B cell (primary cell): ENCODE data around the gene SCP2. TPM values are rescaled to one million over a fixed set of nuclear protein-coding genes. Genes with fewer than 3 reads are reported as not detected.

ENCODE experiments used
- ATAC-seq: fragments of 200-7000 bp; cut with Tn5 transposase; one replicate; pipeline ENCODE4 v1.10.0; 2021; ENCODE audit warnings: low read depth, mild to moderate bottlenecking, moderate number of reproducible peaks, moderate library complexity
- CTCF ChIA-PET: fragments of 350-600 bp; sonication (Branson Sonifier 250); formaldehyde crosslinking; loops from one replicate; lab custom pipeline; 2021; ENCODE audit warnings: antibody characterized with exemption, inconsistent platforms; lab: Charles Lee
- POLR2A ChIA-PET: fragments of 350-600 bp; sonication (Branson Sonifier 250); formaldehyde crosslinking; loops from one replicate; lab custom pipeline; 2021; ENCODE audit warnings: antibody characterized with exemption; lab: Charles Lee
- DNase-seq: peaks from one replicate; pipeline ENCODE4 v3.0.0; 2013
- H2AFZ ChIP-seq: 2 replicates; pipeline ENCODE4 v1.6.1; 2012; ENCODE audit warnings: mild to moderate bottlenecking, low read depth, low read length; ENCODE audit not compliant: insufficient read depth, poor library complexity, severe bottlenecking
- H3K27ac ChIP-seq, 2 donors: 1 replicate in 1 of 2; 2 replicates in 1 of 2; pipeline ENCODE4 v1.5.1; 2012 to 2013; ENCODE audit warnings: low read length in 2 of 2, mild to moderate bottlenecking in 2 of 2, moderate library complexity in 1 of 2
- H3K27me3 ChIP-seq, 4 experiments: fragments of 200-600 bp in 1 of 4; sonication (generic) in 1 of 4; replicated peaks in 1 of 4; 1 replicate in 2 of 4; 2 replicates in 2 of 4; pipeline versions ENCODE4 v1.6.1 to v1.7.0; 2013 to 2016; ENCODE audit warnings: low read length in 3 of 4, mild to moderate bottlenecking in 2 of 4, mixed read lengths in 1 of 4, moderate library complexity in 1 of 4; ENCODE audit not compliant: insufficient read depth in 4 of 4, control insufficient read depth in 3 of 4; ENCODE audit errors: control extremely low read depth in 1 of 4
- H3K36me3 ChIP-seq, 2 experiments: replicated peaks in 1 of 2; 1 replicate in 1 of 2; 2 replicates in 1 of 2; pipeline versions ENCODE4 v1.6.1 to v1.7.1; 2013; ENCODE audit warnings: low read length in 1 of 2; ENCODE audit not compliant: insufficient read depth in 2 of 2, control insufficient read depth in 1 of 2; ENCODE audit errors: control extremely low read depth in 1 of 2, extremely low read depth in 1 of 2
- H3K4me1 ChIP-seq, 2 donors: fragments of 200-600 bp in 1 of 2; sonication (generic) in 1 of 2; 1 replicate in 1 of 2; 2 replicates in 1 of 2; pipeline versions ENCODE4 v1.5.1 to v1.6.1; 2013 to 2017; ENCODE audit warnings: low read length in 2 of 2; ENCODE audit not compliant: control insufficient read depth in 2 of 2, insufficient read depth in 2 of 2
- H3K4me2 ChIP-seq: replicated peaks from 2 replicates; pipeline ENCODE3; 2012; ENCODE audit warnings: mild to moderate bottlenecking, low read depth, low read length; ENCODE audit not compliant: poor library complexity, severe bottlenecking
- H3K4me3 ChIP-seq, 5 experiments: fragments of 200-600 bp in 1 of 5; sonication (generic) in 1 of 5; 1 replicate in 3 of 5; 2 replicates in 2 of 5; pipeline versions ENCODE4 v1.5.1 to v1.7.0; 2011 to 2016; ENCODE audit warnings: low read length in 4 of 5, mild to moderate bottlenecking in 4 of 5, low read depth in 2 of 5, control low read depth in 1 of 5, moderate library complexity in 1 of 5; ENCODE audit not compliant: insufficient read depth in 1 of 5; ENCODE audit errors: control extremely low read depth in 1 of 5, extremely low read depth in 1 of 5
- H3K79me2 ChIP-seq: fragments of 200-600 bp; sonication (generic); one replicate; pipeline ENCODE4 v1.6.0; 2016; ENCODE audit warnings: low read length; ENCODE audit not compliant: control insufficient read depth, insufficient read depth
- H3K9ac ChIP-seq: fragments of 200-600 bp; sonication (generic); 2 replicates; pipeline ENCODE4 v1.6.1; 2017; ENCODE audit warnings: mild to moderate bottlenecking, low read length, moderate library complexity
- H3K9me3 ChIP-seq, 3 donors: one replicate each; pipeline versions ENCODE4 v1.6.1 to v1.7.1; 2013; ENCODE audit warnings: low read length in 2 of 3; ENCODE audit not compliant: control insufficient read depth in 2 of 3, insufficient read depth in 1 of 3; ENCODE audit errors: control extremely low read depth in 1 of 3
- H4K20me1 ChIP-seq: 2 replicates; pipeline ENCODE4 v1.6.0; 2012; ENCODE audit warnings: mild to moderate bottlenecking, low read length; ENCODE audit not compliant: insufficient read depth, control insufficient read depth, poor library complexity, severe bottlenecking
- H3K27ac Mint-ChIP-seq: one replicate; pipeline ENCODE4 v1.8.0; 2021; ENCODE audit warnings: mixed read lengths
- H3K27me3 Mint-ChIP-seq: one replicate; pipeline ENCODE4 v1.8.0; 2021; ENCODE audit warnings: mixed read lengths
- H3K4me1 Mint-ChIP-seq: one replicate; pipeline ENCODE4 v1.8.0; 2021; ENCODE audit warnings: mixed read lengths
- H3K4me3 Mint-ChIP-seq: one replicate; pipeline ENCODE4 v1.8.0; 2021; ENCODE audit warnings: mixed read lengths
- H3K9me3 Mint-ChIP-seq: one replicate; pipeline ENCODE4 v1.8.0; 2022; ENCODE audit warnings: mixed read lengths; ENCODE audit not compliant: insufficient read depth
- EZH2 ChIP-seq: IDR thresholded peaks from 2 replicates; pipeline ENCODE4 v1.6.1; 2012; ENCODE audit warnings: borderline replicate concordance, low read depth, mild to moderate bottlenecking, moderate library complexity, low read length; ENCODE audit not compliant: insufficient read depth, poor library complexity, severe bottlenecking
- WGBS: methylation state at CpG from one replicate; pipeline ENCODE4 v1.1.5; 2013; ENCODE audit warnings: missing lambda C conversion rate; ENCODE audit not compliant: insufficient coverage; 5-methylcytosine and 5-hydroxymethylcytosine counted together
- intact Hi-C: fragments of 100-400 bp; cut with micrococcal nuclease; formaldehyde crosslinking; loops from one replicate; pipeline ENCODE4 v1.10.0; 2022
- polyA plus RNA-seq: library from polyadenylated mRNA; depleted of rRNA; stranded (reverse); fragments of >200 nt; gene quantifications from 2 replicates; pipeline ENCODE4 v1.2.3, GENCODE V29; 2012
- total RNA-seq, 2 donors: library from RNA; stranded (reverse); fragments of 120-200 nt in 1 of 2; gene quantifications; 1 replicate in 1 of 2; 2 replicates in 1 of 2; pipeline versions ENCODE4 v1.2.3 to v1.2.4, GENCODE V29; 2013 to 2022
- TF ChIP-seq, protein P1 (sequence below): fragments of 200-600 bp; IDR thresholded peaks from one replicate; pipeline ENCODE4 v1.8.0; 2022; ENCODE audit warnings: antibody characterized with exemption, mild to moderate bottlenecking

The SCP2 gene
- total and polyA plus RNA-seq, 2 donors (not counting 1 experiment from before 2014, with no cell fraction given) = 19.4 to 46.6 TPM

- no peaks in the 10 kb centered on the region for H3K9me3 Mint-ChIP-seq
- Histone ChIP-seq H3K36me3 (no peaks in the 10 kb centered on the region), H3K4me3 (no peak overlapping the region), H3K4me2 (no peak overlapping the region), H3K9me3 (no peaks in the 10 kb centered on the region), H3K27ac (no peak overlapping the region), H3K27me3 (peaks cover 0 to 9% (median 7%) of the 10 kb centered on the region in 4 experiments), H3K79me2 (no peaks in the 10 kb centered on the region), H4K20me1 (no peaks in the 10 kb centered on the region), H2AFZ (no peak overlapping the region), H3K9ac (no peak overlapping the region), H3K4me1 (peaks cover 8 to 19% of the 10 kb centered on the region in 2 donors)
- ChIA-PET POLR2A (no interaction called here), CTCF (no interaction called here)
- intact Hi-C loops = loop anchor here (10.0 kb wide), 4 partner anchors 86 to 874 kb away; partner anchors contain the start of genes BTF3L4, ORC1, PRPF38A and TXNDC12
- WGBS = 83% methylated on average over 1 of the region's 4 CpGs
- ATAC-seq (no peak), DNase-seq (no peak)
- H3K27me3 Mint-ChIP-seq = peaks cover 8% of the 10 kb centered on the region
- peak overlapping the region; percentile 0 for H3K4me3 Mint-ChIP-seq
- TF ChIP-seq, protein P1, sequence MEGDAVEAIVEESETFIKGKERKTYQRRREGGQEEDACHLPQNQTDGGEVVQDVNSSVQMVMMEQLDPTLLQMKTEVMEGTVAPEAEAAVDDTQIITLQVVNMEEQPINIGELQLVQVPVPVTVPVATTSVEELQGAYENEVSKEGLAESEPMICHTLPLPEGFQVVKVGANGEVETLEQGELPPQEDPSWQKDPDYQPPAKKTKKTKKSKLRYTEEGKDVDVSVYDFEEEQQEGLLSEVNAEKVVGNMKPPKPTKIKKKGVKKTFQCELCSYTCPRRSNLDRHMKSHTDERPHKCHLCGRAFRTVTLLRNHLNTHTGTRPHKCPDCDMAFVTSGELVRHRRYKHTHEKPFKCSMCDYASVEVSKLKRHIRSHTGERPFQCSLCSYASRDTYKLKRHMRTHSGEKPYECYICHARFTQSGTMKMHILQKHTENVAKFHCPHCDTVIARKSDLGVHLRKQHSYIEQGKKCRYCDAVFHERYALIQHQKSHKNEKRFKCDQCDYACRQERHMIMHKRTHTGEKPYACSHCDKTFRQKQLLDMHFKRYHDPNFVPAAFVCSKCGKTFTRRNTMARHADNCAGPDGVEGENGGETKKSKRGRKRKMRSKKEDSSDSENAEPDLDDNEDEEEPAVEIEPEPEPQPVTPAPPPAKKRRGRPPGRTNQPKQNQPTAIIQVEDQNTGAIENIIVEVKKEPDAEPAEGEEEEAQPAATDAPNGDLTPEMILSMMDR = no peak
- no peak for TF ChIP-seq EZH2
- H3K27ac Mint-ChIP-seq = no peak overlapping the region
- H3K4me1 Mint-ChIP-seq = peaks cover 17% of the 10 kb centered on the region
Observed at GRCh38 chr1:52929019-52929418, 1.9 kb downstream of the SCP2 start.

GRCh38 chr1:52937433-52938182, 10.5 kb downstream of the SCP2 start:
- Histone ChIP-seq H3K79me2 (no peaks in the 10 kb centered on the region), H3K9ac (no peak overlapping the region), H3K4me3 (no peak overlapping the region), H3K27me3 (no peaks in the 10 kb centered on the region), H4K20me1 (no peaks in the 10 kb centered on the region), H3K36me3 (no peaks in the 10 kb centered on the region), H3K9me3 (no peaks in the 10 kb centered on the region), H3K4me1 (no peaks in the 10 kb centered on the region), H3K27ac (no peak overlapping the region), H2AFZ (no peak overlapping the region), H3K4me2 (no peak overlapping the region)
- Mint-ChIP-seq H3K4me3 (no peak overlapping the region), H3K9me3 (no peaks in the 10 kb centered on the region), H3K27me3 (no peaks in the 10 kb centered on the region), H3K27ac (no peak overlapping the region), H3K4me1 (no peaks in the 10 kb centered on the region)
- DNase-seq (no peak), ATAC-seq (no peak)
- intact Hi-C loops = no loop called here
- CTCF ChIA-PET = interaction anchor here (0.6 kb wide), 1 partner anchor 16 kb away, joined by 4 read pairs; the partner anchor contains the start of gene ECHDC2
- POLR2A ChIA-PET = no interaction called here
- 95% methylated on average over 3 of the region's 3 CpGs for WGBS
- no peak for TF ChIP-seq EZH2
- TF ChIP-seq, protein P1 = no peak
